ENCODE results near the gene SPDEF. TPM values are rescaled to one million over a fixed set of nuclear protein-coding genes. Genes with fewer than 3 reads are reported as not detected.

Gene SPDEF
- total and polyA plus RNA-seq, 2 of the 13 experiments (the other 11 are each of a cell fraction or from before 2014, with no cell fraction given), result not detected

- Histone ChIP-seq H3K4me1 (ENCODE audit: insufficient read depth, low read length) (peaks cover 18% of the 10 kb centered on the region), H4K20me1 (ENCODE audit: insufficient read depth, low read length) (no peaks in the 10 kb centered on the region), H3K79me2 (ENCODE audit: insufficient read depth, low read length) (no peaks in the 10 kb centered on the region), H3K27ac (ENCODE audit: extremely low read length, insufficient read depth, low read length) (no peak overlapping the region), H3K36me3 (replicated peaks in 1 of 2; ENCODE audit: control insufficient read depth in 1 of 2, insufficient read depth in 2 of 2, low read length in 2 of 2) (no peaks in the 10 kb centered on the region), H3K9me3 (ENCODE audit: low read length) (no peaks in the 10 kb centered on the region), H3K9ac (ENCODE audit: insufficient read depth, low read depth, low read length) (no peak overlapping the region), H3K27me3 (ENCODE audit: control insufficient read depth in 1 of 2, insufficient read depth in 2 of 2, low read length in 2 of 2) (peaks cover 46 to 94% of the 10 kb centered on the region in 2 experiments), H2AFZ (ENCODE audit: low read length) (no peak overlapping the region), H3K4me2 (ENCODE audit: low read depth, low read length) (no peak overlapping the region), H3K4me3 (replicated peaks in 1 of 3; ENCODE audit: insufficient read depth in 1 of 3, low read depth in 2 of 3, low read length in 3 of 3) (no peak overlapping the region)
- FAIRE-seq, result no peak
- no TSS peak for BruUV-seq (replicated peaks)
- no peak for ATAC-seq
- ChIA-PET CTCF (ENCODE audit: low intra/inter-chr PET ratio, low total read pairs) (no interaction called here), POLR2A (no interaction called here)
- in situ Hi-C loops (cut with HindIII; ENCODE audit: extremely low pct_ligation_motif_present, low pct_unique_long_range_greater_than_20kb), result no loop called here
- no peak for DNase-seq (ENCODE audit: low spot score)
- intact Hi-C loops (cut with micrococcal nuclease; ENCODE audit: unreplicated experiment), result no loop called here
- WGBS (ENCODE audit: low lambda C conversion rate), result 39% methylated on average over 5 of the region's 5 CpGs
- TF ChIP-seq ZBTB42 (CRISPR knock-in tag; IDR thresholded peaks at IDR 0.05) (no peak), ZNF33B (CRISPR knock-in tag; IDR thresholded peaks at IDR 0.05) (no peak), NFAT5 (CRISPR knock-in tag; IDR thresholded peaks at IDR 0.05) (no peak), GATA4 (IDR thresholded peaks at IDR 0.05; ENCODE audit: borderline replicate concordance, low read depth) (no peak), SNAPC4 (CRISPR knock-in tag; IDR thresholded peaks at IDR 0.05) (no peak), RAD21 (CRISPR knock-in tag; IDR thresholded peaks at IDR 0.05) (no peak), ZBTB49 (CRISPR knock-in tag; IDR thresholded peaks at IDR 0.05; ENCODE audit: borderline replicate concordance) (no peak), BORCS8-MEF2B (CRISPR knock-in tag; IDR thresholded peaks at IDR 0.05) (no peak), TCF7L2 (IDR thresholded peaks at IDR 0.05; ENCODE audit: low read depth, low read length) (no peak), PLRG1 (conservative IDR thresholded peaks at IDR 0.05) (no peak), KLF9 (CRISPR knock-in tag; IDR thresholded peaks at IDR 0.05; ENCODE audit: low read depth) (no peak), NFE2L1 (CRISPR knock-in tag; IDR thresholded peaks at IDR 0.05; ENCODE audit: borderline replicate concordance) (no peak)
- TF ChIP-seq, protein P1, sequence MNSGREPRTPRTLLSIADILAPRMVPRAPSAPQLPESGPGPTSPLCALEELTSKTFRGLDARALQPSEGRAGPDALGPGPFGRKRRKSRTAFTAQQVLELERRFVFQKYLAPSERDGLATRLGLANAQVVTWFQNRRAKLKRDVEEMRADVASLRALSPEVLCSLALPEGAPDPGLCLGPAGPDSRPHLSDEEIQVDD (CRISPR knock-in tag; IDR thresholded peaks at IDR 0.05; ENCODE audit: borderline replicate concordance), result no peak
Observed at GRCh38 chr6:34552620-34553019, 3.5 kb downstream of the SPDEF start.

Measured in HepG2 (cell line).